ENCODE results near the gene SHTN1. TPM values are rescaled to one million over a fixed set of nuclear protein-coding genes. Genes with fewer than 3 reads are reported as not detected.

The SHTN1 gene
- total RNA-seq, 1 donor from 2014 or later = 38.6 TPM

DNA sequence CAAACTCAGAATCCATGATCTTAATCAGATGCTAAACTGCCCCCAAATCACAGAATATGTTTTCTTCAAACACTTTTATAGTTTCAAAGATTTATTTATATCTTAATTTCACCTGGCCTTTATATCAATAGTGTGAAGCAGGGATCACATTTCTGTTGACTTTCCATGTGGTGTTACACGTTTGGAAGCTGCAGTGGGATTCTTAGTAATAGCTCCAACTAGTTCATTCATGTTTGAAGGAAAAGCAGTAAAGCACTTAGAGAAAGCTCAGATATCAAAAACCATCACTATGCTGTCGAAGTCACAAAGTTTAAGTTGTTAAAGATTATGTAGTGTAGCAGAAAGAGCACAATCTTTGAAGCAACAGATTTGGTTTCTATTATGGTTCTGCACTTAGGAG, 138.9 kb downstream of the SHTN1 start:
- Mint-ChIP-seq H3K27me3 (ENCODE audit: low read depth) (no peaks in the 10 kb centered on the region), H3K27ac (no peak overlapping the region), H3K9me3 (no peaks in the 10 kb centered on the region), H3K4me1 (no peaks in the 10 kb centered on the region), H3K36me3 (no peaks in the 10 kb centered on the region), H3K4me3 (no peak overlapping the region)
- TF ChIP-seq, protein P1, sequence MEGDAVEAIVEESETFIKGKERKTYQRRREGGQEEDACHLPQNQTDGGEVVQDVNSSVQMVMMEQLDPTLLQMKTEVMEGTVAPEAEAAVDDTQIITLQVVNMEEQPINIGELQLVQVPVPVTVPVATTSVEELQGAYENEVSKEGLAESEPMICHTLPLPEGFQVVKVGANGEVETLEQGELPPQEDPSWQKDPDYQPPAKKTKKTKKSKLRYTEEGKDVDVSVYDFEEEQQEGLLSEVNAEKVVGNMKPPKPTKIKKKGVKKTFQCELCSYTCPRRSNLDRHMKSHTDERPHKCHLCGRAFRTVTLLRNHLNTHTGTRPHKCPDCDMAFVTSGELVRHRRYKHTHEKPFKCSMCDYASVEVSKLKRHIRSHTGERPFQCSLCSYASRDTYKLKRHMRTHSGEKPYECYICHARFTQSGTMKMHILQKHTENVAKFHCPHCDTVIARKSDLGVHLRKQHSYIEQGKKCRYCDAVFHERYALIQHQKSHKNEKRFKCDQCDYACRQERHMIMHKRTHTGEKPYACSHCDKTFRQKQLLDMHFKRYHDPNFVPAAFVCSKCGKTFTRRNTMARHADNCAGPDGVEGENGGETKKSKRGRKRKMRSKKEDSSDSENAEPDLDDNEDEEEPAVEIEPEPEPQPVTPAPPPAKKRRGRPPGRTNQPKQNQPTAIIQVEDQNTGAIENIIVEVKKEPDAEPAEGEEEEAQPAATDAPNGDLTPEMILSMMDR (IDR thresholded peaks at IDR 0.05; ENCODE audit: unreplicated experiment) = no peak
- DNase-seq (ENCODE audit: low spot score in 2 of 2, unreplicated experiment in 2 of 2) = no peak

DNA sequence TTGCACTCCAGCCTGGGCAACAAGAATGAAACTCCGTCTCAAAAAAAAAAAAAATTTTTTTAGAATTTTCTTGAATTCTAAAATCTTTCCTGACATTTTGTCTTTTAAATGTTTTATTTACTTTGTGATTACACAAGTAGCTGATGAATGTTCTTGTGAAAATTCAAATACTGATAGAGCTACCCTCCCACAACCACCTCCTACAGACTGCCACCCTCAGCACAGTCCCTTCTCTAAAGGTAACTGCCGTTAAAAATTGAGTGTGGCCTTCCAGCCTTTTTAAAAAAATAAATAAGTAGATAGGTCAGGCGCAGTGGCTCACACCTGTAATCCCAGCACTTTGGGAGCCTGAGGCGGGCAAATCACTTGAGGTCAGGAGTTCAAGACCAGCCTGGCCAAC, 140.6 kb downstream of the SHTN1 start:
- Mint-ChIP-seq H3K36me3 (no peaks in the 10 kb centered on the region), H3K9me3 (no peaks in the 10 kb centered on the region), H3K4me3 (no peak overlapping the region), H3K27me3 (ENCODE audit: low read depth) (no peaks in the 10 kb centered on the region), H3K27ac (no peak overlapping the region), H3K4me1 (no peaks in the 10 kb centered on the region)
- DNase-seq (ENCODE audit: low spot score in 2 of 2, unreplicated experiment in 2 of 2) = no peak
- TF ChIP-seq, protein P1 (IDR thresholded peaks at IDR 0.05; ENCODE audit: unreplicated experiment) = no peak

DNA sequence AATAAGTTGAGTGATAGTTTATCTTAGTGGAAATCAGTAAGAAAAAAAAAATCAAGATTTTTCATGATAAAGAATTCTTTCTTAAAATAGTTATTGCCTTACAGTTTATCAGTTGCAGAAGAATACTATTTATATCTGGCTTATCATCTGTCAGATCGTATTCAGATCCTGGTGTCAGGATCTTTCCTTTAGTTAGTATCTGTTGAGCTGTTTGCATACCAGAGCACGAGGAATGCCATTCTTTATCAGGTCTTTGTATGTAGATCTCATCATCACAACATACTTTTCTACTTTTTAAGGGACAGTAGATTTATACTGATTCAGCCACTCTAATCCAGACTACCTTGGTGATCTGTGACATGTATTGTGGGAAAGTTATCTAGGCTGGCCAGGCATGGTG, 143.2 kb downstream of the SHTN1 start:
- H3K27ac Mint-ChIP-seq = no peak overlapping the region
- no peaks in the 10 kb centered on the region for H3K4me1 Mint-ChIP-seq
- no peak overlapping the region for H3K4me3 Mint-ChIP-seq
- no peaks in the 10 kb centered on the region for H3K27me3 Mint-ChIP-seq (ENCODE audit: low read depth)
- H3K36me3 Mint-ChIP-seq = no peaks in the 10 kb centered on the region
- TF ChIP-seq, protein P1 (IDR thresholded peaks at IDR 0.05; ENCODE audit: unreplicated experiment) = no peak
- DNase-seq (ENCODE audit: low spot score in 2 of 2, unreplicated experiment in 2 of 2) = no peak
- peaks cover 5% of the 10 kb centered on the region for H3K9me3 Mint-ChIP-seq

DNA sequence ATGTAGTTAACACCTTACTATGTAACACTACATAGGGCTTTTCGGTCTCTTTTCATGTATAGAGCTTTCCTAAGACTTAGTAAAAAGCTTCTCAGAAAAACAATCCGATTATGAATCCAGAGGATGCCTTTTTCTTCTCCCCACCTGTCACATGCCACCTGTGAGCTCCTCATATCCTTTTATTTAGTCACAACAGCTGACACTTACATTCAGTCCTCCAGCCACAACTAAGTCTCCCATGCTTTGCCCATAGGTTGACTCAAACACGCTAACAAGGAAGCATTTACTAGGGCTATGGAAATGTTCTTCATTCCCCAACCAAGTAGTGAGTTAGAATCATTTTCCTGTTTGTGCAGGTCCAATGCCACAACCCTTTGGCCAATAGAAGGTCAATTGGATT, 147.8 kb downstream of the SHTN1 start:
- no peaks in the 10 kb centered on the region for H3K27me3 Mint-ChIP-seq (ENCODE audit: low read depth)
- TF ChIP-seq, protein P1 (IDR thresholded peaks at IDR 0.05; ENCODE audit: unreplicated experiment) = no peak
- peaks cover 9% of the 10 kb centered on the region for H3K9me3 Mint-ChIP-seq
- peaks cover under 1% of the 10 kb centered on the region for H3K4me1 Mint-ChIP-seq
- no peaks in the 10 kb centered on the region for H3K36me3 Mint-ChIP-seq
- no peak for DNase-seq (ENCODE audit: low spot score in 2 of 2, unreplicated experiment in 2 of 2)
- H3K4me3 Mint-ChIP-seq = no peak overlapping the region
- no peak overlapping the region for H3K27ac Mint-ChIP-seq

DNA sequence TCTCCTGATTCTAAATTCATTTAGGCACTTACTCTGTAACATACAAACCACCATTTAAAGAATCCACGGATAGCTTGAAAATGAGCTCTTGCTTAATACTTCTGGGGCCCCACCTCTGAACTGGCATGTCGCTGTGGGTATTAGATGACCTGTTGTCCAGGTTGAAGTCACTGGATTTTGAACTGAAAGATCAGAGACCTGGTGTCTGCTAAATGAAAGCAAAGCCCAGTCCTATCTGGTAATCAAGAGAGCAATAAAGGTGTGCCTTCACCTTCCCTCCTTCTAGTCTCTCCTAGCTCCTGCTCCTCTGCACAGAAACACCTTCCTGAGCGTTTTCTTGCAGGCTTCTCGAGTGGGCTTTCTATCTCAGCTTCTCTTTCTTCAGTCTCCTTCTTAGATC, 151.3 kb downstream of the SHTN1 start:
- peaks cover 9% of the 10 kb centered on the region for H3K9me3 Mint-ChIP-seq
- peaks cover 12% of the 10 kb centered on the region for H3K4me1 Mint-ChIP-seq
- H3K36me3 Mint-ChIP-seq = no peaks in the 10 kb centered on the region
- DNase-seq (ENCODE audit: low spot score in 2 of 2, unreplicated experiment in 2 of 2) = no peak
- TF ChIP-seq, protein P1 (IDR thresholded peaks at IDR 0.05; ENCODE audit: unreplicated experiment) = no peak
- no peaks in the 10 kb centered on the region for H3K27me3 Mint-ChIP-seq (ENCODE audit: low read depth)
- H3K4me3 Mint-ChIP-seq = no peak overlapping the region
- no peak overlapping the region for H3K27ac Mint-ChIP-seq

DNA sequence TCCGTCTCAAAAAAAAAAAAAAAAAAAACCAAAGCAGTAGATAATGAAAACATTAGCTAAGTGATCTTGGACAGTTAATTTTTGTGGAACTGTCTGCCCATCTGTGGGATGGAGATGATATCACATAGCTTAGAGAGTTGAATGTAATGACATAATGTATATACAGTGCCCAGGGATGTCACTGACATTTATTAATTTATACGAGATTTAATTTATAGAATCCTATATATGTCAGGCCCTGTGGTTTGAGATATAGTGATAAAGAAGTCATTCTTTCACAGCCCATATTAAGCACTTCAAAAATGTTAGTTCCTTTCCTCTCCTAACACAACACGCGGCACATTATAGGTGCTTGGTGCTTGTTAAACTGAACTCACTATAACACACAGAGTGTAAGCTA, 151.7 kb downstream of the SHTN1 start:
- H3K4me3 Mint-ChIP-seq = no peak overlapping the region
- peaks cover 9% of the 10 kb centered on the region for H3K9me3 Mint-ChIP-seq
- no peak for DNase-seq (ENCODE audit: low spot score in 2 of 2, unreplicated experiment in 2 of 2)
- peaks cover 16% of the 10 kb centered on the region for H3K4me1 Mint-ChIP-seq
- no peaks in the 10 kb centered on the region for H3K27me3 Mint-ChIP-seq (ENCODE audit: low read depth)
- no peaks in the 10 kb centered on the region for H3K36me3 Mint-ChIP-seq
- no peak overlapping the region for H3K27ac Mint-ChIP-seq
- TF ChIP-seq, protein P1 (IDR thresholded peaks at IDR 0.05; ENCODE audit: unreplicated experiment) = no peak
